ENCODE data around the gene ISOC2.

- no peak for TF ChIP-seq CTCF (IDR thresholded peaks at IDR 0.05; ENCODE audit: low read depth, low read length, missing input control)
- TF ChIP-seq, protein P1, sequence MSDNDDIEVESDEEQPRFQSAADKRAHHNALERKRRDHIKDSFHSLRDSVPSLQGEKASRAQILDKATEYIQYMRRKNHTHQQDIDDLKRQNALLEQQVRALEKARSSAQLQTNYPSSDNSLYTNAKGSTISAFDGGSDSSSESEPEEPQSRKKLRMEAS (IDR thresholded peaks at IDR 0.05) = no peak
- TF ChIP-seq, protein P2, sequence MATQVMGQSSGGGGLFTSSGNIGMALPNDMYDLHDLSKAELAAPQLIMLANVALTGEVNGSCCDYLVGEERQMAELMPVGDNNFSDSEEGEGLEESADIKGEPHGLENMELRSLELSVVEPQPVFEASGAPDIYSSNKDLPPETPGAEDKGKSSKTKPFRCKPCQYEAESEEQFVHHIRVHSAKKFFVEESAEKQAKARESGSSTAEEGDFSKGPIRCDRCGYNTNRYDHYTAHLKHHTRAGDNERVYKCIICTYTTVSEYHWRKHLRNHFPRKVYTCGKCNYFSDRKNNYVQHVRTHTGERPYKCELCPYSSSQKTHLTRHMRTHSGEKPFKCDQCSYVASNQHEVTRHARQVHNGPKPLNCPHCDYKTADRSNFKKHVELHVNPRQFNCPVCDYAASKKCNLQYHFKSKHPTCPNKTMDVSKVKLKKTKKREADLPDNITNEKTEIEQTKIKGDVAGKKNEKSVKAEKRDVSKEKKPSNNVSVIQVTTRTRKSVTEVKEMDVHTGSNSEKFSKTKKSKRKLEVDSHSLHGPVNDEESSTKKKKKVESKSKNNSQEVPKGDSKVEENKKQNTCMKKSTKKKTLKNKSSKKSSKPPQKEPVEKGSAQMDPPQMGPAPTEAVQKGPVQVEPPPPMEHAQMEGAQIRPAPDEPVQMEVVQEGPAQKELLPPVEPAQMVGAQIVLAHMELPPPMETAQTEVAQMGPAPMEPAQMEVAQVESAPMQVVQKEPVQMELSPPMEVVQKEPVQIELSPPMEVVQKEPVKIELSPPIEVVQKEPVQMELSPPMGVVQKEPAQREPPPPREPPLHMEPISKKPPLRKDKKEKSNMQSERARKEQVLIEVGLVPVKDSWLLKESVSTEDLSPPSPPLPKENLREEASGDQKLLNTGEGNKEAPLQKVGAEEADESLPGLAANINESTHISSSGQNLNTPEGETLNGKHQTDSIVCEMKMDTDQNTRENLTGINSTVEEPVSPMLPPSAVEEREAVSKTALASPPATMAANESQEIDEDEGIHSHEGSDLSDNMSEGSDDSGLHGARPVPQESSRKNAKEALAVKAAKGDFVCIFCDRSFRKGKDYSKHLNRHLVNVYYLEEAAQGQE (IDR thresholded peaks at IDR 0.05) = no peak
Measured at GRCh38 chr19:55406826-55407549, 54.5 kb downstream of the ISOC2 start.
